Activated gamma-delta T cell treated with anti-CD3 and anti-CD28 coated beads, Interleukin-2, amount 50 U/mL, for 16 hours (primary cell): ENCODE measurements around the gene GALNT18.

Source experiments
- DNase-seq: peaks from one replicate; pipeline ENCODE4 v3.0.0-alpha.2; 2020; ENCODE audit warnings: low read depth

GALNT18 gene

GRCh38 chr11:11621573-11622339, at the start of gene GALNT18:
Gene GALNT18, minus strand, starts transcription at chr11:11622005.
- DNase-seq, result peak; percentile 25

- DNase-seq, result no peak
These were observed 48.8 kb upstream of the GALNT18 start for GRCh38 chr11:11670574-11670973.

- no peak for DNase-seq
These were observed 47.5 kb upstream of the GALNT18 start for GRCh38 chr11:11669233-11669846.

- DNase-seq, result no peak
These were observed 47.0 kb upstream of the GALNT18 start for GRCh38 chr11:11668781-11669180.

GRCh38 chr11:11668274-11668673, 46.5 kb upstream of the GALNT18 start:
- DNase-seq, result no peak

- no peak for DNase-seq
These were observed 45.3 kb upstream of the GALNT18 start for GRCh38 chr11:11667056-11667455.

GRCh38 chr11:11665407-11665806, 43.6 kb upstream of the GALNT18 start:
- no peak for DNase-seq

- no peak for DNase-seq
These were observed 42.1 kb upstream of the GALNT18 start for GRCh38 chr11:11663907-11664306.

GRCh38 chr11:11662578-11662977, 40.8 kb upstream of the GALNT18 start:
- DNase-seq, result no peak

GRCh38 chr11:11661326-11662040, 39.7 kb upstream of the GALNT18 start:
- DNase-seq, result no peak

- no peak for DNase-seq
These were observed 38.5 kb upstream of the GALNT18 start for GRCh38 chr11:11660363-11660740.

GRCh38 chr11:11659567-11660362, 38.0 kb upstream of the GALNT18 start:
- no peak for DNase-seq

- DNase-seq, result no peak
These were observed 35.6 kb upstream of the GALNT18 start for GRCh38 chr11:11657218-11657955.

- DNase-seq, result no peak
These were observed 19.8 kb upstream of the GALNT18 start for GRCh38 chr11:11641581-11641980.

GRCh38 chr11:11640996-11641395, 19.2 kb upstream of the GALNT18 start:
- no peak for DNase-seq

GRCh38 chr11:11640152-11640551, 18.3 kb upstream of the GALNT18 start:
- DNase-seq, result no peak

GRCh38 chr11:11636671-11637070, 14.9 kb upstream of the GALNT18 start:
- DNase-seq, result no peak

- no peak for DNase-seq
These were observed 13.6 kb upstream of the GALNT18 start for GRCh38 chr11:11635443-11635842.

- no peak for DNase-seq
These were observed 7.6 kb upstream of the GALNT18 start for GRCh38 chr11:11629368-11629767.

- DNase-seq, result no peak
These were observed 6.8 kb upstream of the GALNT18 start for GRCh38 chr11:11628651-11629050.

- no peak for DNase-seq
These were observed 4.3 kb upstream of the GALNT18 start for GRCh38 chr11:11626128-11626527.

GRCh38 chr11:11624926-11625325, 3.1 kb upstream of the GALNT18 start:
- no peak for DNase-seq
